Epidermal melanocyte (primary cell): ENCODE data around the gene MAML3.

Source experiments
- DNase-seq: peaks from one replicate; pipeline ENCODE4 v3.0.0; 2011; ENCODE audit warnings: low spot score; ENCODE audit not compliant: insufficient read length

Gene MAML3

GRCh38 chr4:140156529-140157171 lies 2.7 kb upstream of the MAML3 start:
- DNase-seq = no peak

GRCh38 chr4:140154572-140154891 lies 548 bp upstream of the MAML3 start:
- no peak for DNase-seq

- DNase-seq = no peak
Measured at GRCh38 chr4:140153419-140153717, 616 bp downstream of the MAML3 start.

- DNase-seq = no peak
Measured at GRCh38 chr4:140152751-140153418, 1.1 kb downstream of the MAML3 start.

GRCh38 chr4:140152013-140152703 lies 1.8 kb downstream of the MAML3 start:
- DNase-seq = no peak

GRCh38 chr4:140151699-140152012 lies 2.3 kb downstream of the MAML3 start:
- no peak for DNase-seq

GRCh38 chr4:140150886-140151698 lies 2.9 kb downstream of the MAML3 start:
- peak; percentile 33 for DNase-seq

GRCh38 chr4:140150636-140150885 lies 3.4 kb downstream of the MAML3 start:
- DNase-seq = no peak

GRCh38 chr4:140149846-140150635 lies 3.9 kb downstream of the MAML3 start:
- DNase-seq = no peak

- DNase-seq = no peak
Measured at GRCh38 chr4:140144050-140144449, 9.9 kb downstream of the MAML3 start.

- no peak for DNase-seq
Measured at GRCh38 chr4:140141210-140141835, 12.7 kb downstream of the MAML3 start.

GRCh38 chr4:140140566-140140965 lies 13.4 kb downstream of the MAML3 start:
- no peak for DNase-seq

- no peak for DNase-seq
Measured at GRCh38 chr4:140138428-140138827, 15.6 kb downstream of the MAML3 start.

GRCh38 chr4:140137671-140138070 lies 16.3 kb downstream of the MAML3 start:
- DNase-seq = no peak

- DNase-seq = no peak
Measured at GRCh38 chr4:140136509-140136908, 17.5 kb downstream of the MAML3 start.

- peak; percentile 23 for DNase-seq
Measured at GRCh38 chr4:140135529-140136088, 18.4 kb downstream of the MAML3 start.

- DNase-seq = no peak
Measured at GRCh38 chr4:140134746-140135425, 19.1 kb downstream of the MAML3 start.

GRCh38 chr4:140133576-140133975 lies 20.4 kb downstream of the MAML3 start:
- no peak for DNase-seq

- DNase-seq = no peak
Measured at GRCh38 chr4:140131675-140132229, 22.2 kb downstream of the MAML3 start.

- no peak for DNase-seq
Measured at GRCh38 chr4:140130677-140131076, 23.3 kb downstream of the MAML3 start.
